Keratinocyte (primary cell): ENCODE data around the gene DUT. TPM values are rescaled to one million over a fixed set of nuclear protein-coding genes. Genes with fewer than 3 reads are reported as not detected.

Experiments used
- DNase-seq: peaks from one replicate; pipeline ENCODE4 v3.0.0-alpha.2; 2011; ENCODE audit warnings: low read depth, missing footprints, low spot score
- FAIRE-seq: peaks from 2 replicates; lab custom pipeline; 2011; peaks lifted over from hg19 to GRCh38; lab: Jason Lieb, UNC
- H2AFZ ChIP-seq: 2 replicates; pipeline ENCODE4 v1.6.0; 2012; ENCODE audit warnings: low read length, control low read depth, inconsistent platforms; ENCODE audit not compliant: control insufficient read depth
- H3K27ac ChIP-seq: 2 replicates; pipeline ENCODE4 v1.5.1; 2011; ENCODE audit warnings: low read length; ENCODE audit not compliant: control insufficient read depth, insufficient read depth
- H3K27me3 ChIP-seq: 3 replicates; pipeline ENCODE4 v1.6.0; 2011; ENCODE audit warnings: low read length; ENCODE audit not compliant: control insufficient read depth, insufficient read depth; ENCODE audit errors: extremely low read depth
- H3K36me3 ChIP-seq, 2 experiments: 2 replicates in 1 of 2; 3 replicates in 1 of 2; pipeline ENCODE4 v1.5.1; 2011; ENCODE audit warnings: low read length in 2 of 2, mild to moderate bottlenecking in 1 of 2; ENCODE audit not compliant: control insufficient read depth in 2 of 2, insufficient read depth in 2 of 2; ENCODE audit errors: extremely low read depth in 1 of 2
- H3K4me1 ChIP-seq: 3 replicates; pipeline ENCODE4 v1.5.1; 2011; ENCODE audit warnings: low read length; ENCODE audit not compliant: control insufficient read depth, insufficient read depth; ENCODE audit errors: extremely low read depth
- H3K4me2 ChIP-seq: 3 replicates; pipeline ENCODE4 v1.6.0; 2011; ENCODE audit warnings: low read depth, low read length; ENCODE audit not compliant: control insufficient read depth, insufficient read depth; ENCODE audit errors: extremely low read depth
- H3K4me3 ChIP-seq, 3 experiments: fragments of 200-600 bp in 1 of 3; sonication (generic) in 1 of 3; 2 replicates in 2 of 3; 3 replicates in 1 of 3; pipeline ENCODE4 v1.5.1; 2011 to 2016; ENCODE audit warnings: low read length in 3 of 3, mild to moderate bottlenecking in 3 of 3, control low read depth in 2 of 3, inconsistent platforms in 1 of 3, low read depth in 1 of 3, mixed read lengths in 1 of 3, mixed run types in 1 of 3, moderate library complexity in 1 of 3; ENCODE audit not compliant: control insufficient read depth in 2 of 3, insufficient read depth in 2 of 3; ENCODE audit errors: extremely low read depth in 1 of 3
- H3K79me2 ChIP-seq: 2 replicates; pipeline ENCODE4 v1.6.0; 2012; ENCODE audit warnings: low read length; ENCODE audit not compliant: control insufficient read depth, insufficient read depth
- H3K9ac ChIP-seq: 3 replicates; pipeline ENCODE4 v1.6.0; 2011; ENCODE audit warnings: low read length; ENCODE audit not compliant: control insufficient read depth, insufficient read depth; ENCODE audit errors: extremely low read depth
- H3K9me1 ChIP-seq: 3 replicates; pipeline ENCODE4 v1.6.0; 2011; ENCODE audit warnings: low read length; ENCODE audit not compliant: control insufficient read depth, insufficient read depth; ENCODE audit errors: extremely low read depth
- H3K9me3 ChIP-seq: 2 replicates; pipeline ENCODE4 v1.5.1; 2012; ENCODE audit warnings: low read depth, low read length; ENCODE audit not compliant: control insufficient read depth
- H4K20me1 ChIP-seq: 3 replicates; pipeline ENCODE4 v1.6.0; 2011; ENCODE audit warnings: low read length; ENCODE audit not compliant: control insufficient read depth, insufficient read depth; ENCODE audit errors: extremely low read depth
- EZH2 ChIP-seq: IDR thresholded peaks from one replicate; pipeline ENCODE4 v1.6.1; 2012; ENCODE audit warnings: inconsistent platforms, mild to moderate bottlenecking, low read length, moderate library complexity
- dilution Hi-C: fragments of 300-500 bp; cut with MboI; formaldehyde crosslinking; loops from one replicate; pipeline ENCODE4 v1.7.0; 2020; ENCODE audit warnings: low sequenced_read_pairs; ENCODE audit not compliant: extremely low pct_ligation_motif_present
- polyA plus RNA-seq, 5 experiments: library from polyadenylated mRNA; depleted of rRNA in 3 of 5; stranded (reverse) in 3 of 5; stranded (forward) in 1 of 5; unstranded in 1 of 5; fragments of >200 nt; gene quantifications; 1 replicate in 1 of 5; 2 replicates in 3 of 5; 3 replicates in 1 of 5; pipeline versions ENCODE4 v1.2.1 to v1.2.3, GENCODE V29; 2011 to 2012; ENCODE audit warnings: missing spikeins in 2 of 5, low read depth in 1 of 5, low replicate concordance in 1 of 5
- TF ChIP-seq, protein P1 (sequence below), 3 experiments: IDR thresholded peaks in 1 of 3; conservative IDR thresholded peaks in 1 of 3; optimal IDR thresholded peaks in 1 of 3; 2 replicates in 2 of 3; 3 replicates in 1 of 3; pipeline versions ENCODE3 to v1.5.1; 2011; ENCODE audit warnings: low read length in 3 of 3, mild to moderate bottlenecking in 3 of 3, moderate library complexity in 2 of 3, control low read depth in 1 of 3, inconsistent platforms in 1 of 3; ENCODE audit not compliant: insufficient read depth in 2 of 3; ENCODE audit errors: extremely low read depth in 1 of 3

Gene DUT
- polyA plus RNA-seq, 1 donor (not counting 4 experiments of a cell fraction or from before 2014, with no cell fraction given) = 79.8 TPM

DNA sequence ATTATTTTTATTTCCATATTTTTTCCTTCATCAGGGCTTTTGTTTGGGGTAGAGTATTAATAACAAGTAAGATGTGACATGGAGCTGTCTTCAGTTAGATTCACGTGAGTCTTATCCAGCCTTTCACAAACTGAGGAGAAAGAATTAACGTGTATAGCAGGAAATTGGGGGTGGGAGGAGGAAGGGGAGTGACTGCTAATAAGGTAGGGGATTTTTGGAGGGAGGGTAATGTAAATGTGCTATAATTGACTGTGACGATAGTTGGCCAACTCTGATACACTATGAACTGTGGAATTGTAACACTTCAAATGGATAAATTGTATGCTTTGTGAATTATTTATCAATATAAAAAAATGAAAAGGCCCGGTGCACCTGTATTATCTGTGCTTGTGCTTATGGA is 8.9 kb downstream of the DUT start:
- Histone ChIP-seq H3K4me1 (no peaks in the 10 kb centered on the region), H4K20me1 (no peaks in the 10 kb centered on the region), H3K9me3 (no peaks in the 10 kb centered on the region), H3K9me1 (no peaks in the 10 kb centered on the region), H3K4me2 (no peak overlapping the region), H3K79me2 (no peaks in the 10 kb centered on the region), H3K27me3 (no peaks in the 10 kb centered on the region), H3K27ac (no peak overlapping the region), H3K4me3 (no peak overlapping the region), H3K36me3 (peaks cover 10 to 20% of the 10 kb centered on the region in 2 experiments), H3K9ac (no peak overlapping the region), H2AFZ (no peak overlapping the region)
- DNase-seq (no peak), FAIRE-seq (no peak)
- dilution Hi-C loops = no loop called here
- TF ChIP-seq EZH2 = no peak
- TF ChIP-seq, protein P1, sequence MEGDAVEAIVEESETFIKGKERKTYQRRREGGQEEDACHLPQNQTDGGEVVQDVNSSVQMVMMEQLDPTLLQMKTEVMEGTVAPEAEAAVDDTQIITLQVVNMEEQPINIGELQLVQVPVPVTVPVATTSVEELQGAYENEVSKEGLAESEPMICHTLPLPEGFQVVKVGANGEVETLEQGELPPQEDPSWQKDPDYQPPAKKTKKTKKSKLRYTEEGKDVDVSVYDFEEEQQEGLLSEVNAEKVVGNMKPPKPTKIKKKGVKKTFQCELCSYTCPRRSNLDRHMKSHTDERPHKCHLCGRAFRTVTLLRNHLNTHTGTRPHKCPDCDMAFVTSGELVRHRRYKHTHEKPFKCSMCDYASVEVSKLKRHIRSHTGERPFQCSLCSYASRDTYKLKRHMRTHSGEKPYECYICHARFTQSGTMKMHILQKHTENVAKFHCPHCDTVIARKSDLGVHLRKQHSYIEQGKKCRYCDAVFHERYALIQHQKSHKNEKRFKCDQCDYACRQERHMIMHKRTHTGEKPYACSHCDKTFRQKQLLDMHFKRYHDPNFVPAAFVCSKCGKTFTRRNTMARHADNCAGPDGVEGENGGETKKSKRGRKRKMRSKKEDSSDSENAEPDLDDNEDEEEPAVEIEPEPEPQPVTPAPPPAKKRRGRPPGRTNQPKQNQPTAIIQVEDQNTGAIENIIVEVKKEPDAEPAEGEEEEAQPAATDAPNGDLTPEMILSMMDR (optimal IDR thresholded peaks at IDR 0.05 in 1 of 3, IDR thresholded peaks at IDR 0.05 in 1 of 3, conservative IDR thresholded peaks at IDR 0.05 in 1 of 3; ENCODE audit: extremely low read depth in 1 of 3, insufficient read depth in 2 of 3, low read length in 3 of 3) = no peak

GRCh38 chr15:48343865-48344264 is 12.6 kb downstream of the DUT start:
- Histone ChIP-seq H3K27me3 (no peaks in the 10 kb centered on the region), H2AFZ (no peak overlapping the region), H3K79me2 (no peaks in the 10 kb centered on the region), H3K27ac (no peak overlapping the region), H3K4me2 (no peak overlapping the region), H3K9ac (no peak overlapping the region), H3K4me3 (no peak overlapping the region), H3K9me1 (no peaks in the 10 kb centered on the region), H3K4me1 (no peaks in the 10 kb centered on the region), H4K20me1 (no peaks in the 10 kb centered on the region), H3K36me3 (peaks cover 4 to 9% of the 10 kb centered on the region in 2 experiments), H3K9me3 (no peaks in the 10 kb centered on the region)
- FAIRE-seq (no peak), DNase-seq (no peak)
- dilution Hi-C loops = no loop called here
- no peak for TF ChIP-seq EZH2
- TF ChIP-seq, protein P1 (optimal IDR thresholded peaks at IDR 0.05 in 1 of 3, IDR thresholded peaks at IDR 0.05 in 1 of 3, conservative IDR thresholded peaks at IDR 0.05 in 1 of 3; ENCODE audit: extremely low read depth in 1 of 3, insufficient read depth in 2 of 3, low read length in 3 of 3) = no peak
